GM21447 (cell line): ENCODE data around the gene ABHD8.

Experiments
- ATAC-seq: cut with Tn5 transposase; IDR thresholded peaks from one replicate; pipeline ENCODE4 v1.9.1; 2021; ENCODE audit not compliant: unreplicated experiment

The ABHD8 gene

GRCh38 chr19:17303167-17303939 is at the start of gene ABHD8:
TSS of gene ABHD8 (minus strand) at chr19:17303425. CDS start at chr19:17301616, 1,809 bp downstream.
- ATAC-seq, result peak; percentile 60

GRCh38 chr19:17352608-17353280 is 49.5 kb upstream of the ABHD8 start:
- ATAC-seq, result no peak

GRCh38 chr19:17351815-17352435 is 48.7 kb upstream of the ABHD8 start:
- ATAC-seq, result no peak

DNA sequence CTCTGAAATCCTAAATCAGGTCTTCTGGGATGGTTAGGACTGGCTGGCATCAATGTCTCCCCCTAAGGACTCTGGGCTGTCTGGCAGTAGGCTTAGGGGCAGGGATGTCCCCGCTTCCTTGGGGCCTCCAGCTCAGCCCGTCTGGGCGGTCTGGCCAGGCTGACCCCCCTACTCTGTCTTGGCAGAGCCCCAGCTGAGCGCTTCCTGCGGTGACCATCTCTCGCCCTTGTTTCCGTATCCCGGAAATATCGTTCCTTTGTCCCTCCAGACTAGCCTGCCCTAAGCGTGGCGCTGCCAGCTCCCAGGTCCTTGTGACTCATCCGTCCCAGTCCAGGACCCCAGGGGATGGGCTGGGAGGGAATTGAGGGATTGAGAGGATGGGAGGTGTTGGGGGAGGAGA is 45.5 kb upstream of the ABHD8 start:
- ATAC-seq, result no peak

DNA sequence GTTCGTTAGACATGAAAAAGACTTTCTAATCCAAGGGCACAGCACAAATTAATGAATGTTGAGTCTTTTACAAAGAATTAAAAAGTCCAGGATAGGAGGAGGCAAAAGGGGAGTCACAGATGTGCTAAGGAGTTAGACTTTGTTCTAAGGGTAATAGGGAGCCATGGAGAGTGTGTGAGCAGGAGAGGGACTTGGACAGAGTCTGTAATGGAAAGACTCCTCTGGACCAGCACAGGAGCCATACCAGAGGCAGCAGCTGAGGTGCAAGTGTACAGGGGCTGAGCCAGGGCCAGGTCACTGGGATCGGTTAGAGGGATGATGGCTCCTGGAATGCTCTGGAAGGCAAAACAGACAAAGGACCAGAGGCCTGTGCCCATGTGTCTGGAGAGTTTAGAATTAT is 44.7 kb upstream of the ABHD8 start:
- no peak for ATAC-seq

DNA sequence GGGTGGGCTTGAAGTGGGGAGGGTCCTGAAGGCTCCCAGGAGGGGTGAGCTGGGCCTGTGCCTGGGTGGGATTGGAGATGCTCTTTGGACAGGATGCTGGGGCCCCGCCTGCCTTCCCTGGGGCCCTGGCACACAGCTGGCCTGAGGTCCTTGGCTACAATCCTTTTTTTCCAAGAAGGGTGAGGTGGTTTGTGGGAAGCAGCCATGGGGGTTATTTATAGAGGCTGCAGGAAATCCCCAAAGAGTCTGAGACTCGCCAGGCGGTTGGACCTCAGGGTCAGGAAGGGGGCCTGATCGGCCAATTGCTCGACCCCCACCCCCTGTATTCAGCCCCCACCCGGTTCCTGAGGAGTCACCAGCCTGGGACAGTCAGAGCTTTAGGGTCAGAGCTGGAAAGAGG is 44.1 kb upstream of the ABHD8 start:
- no peak for ATAC-seq

DNA sequence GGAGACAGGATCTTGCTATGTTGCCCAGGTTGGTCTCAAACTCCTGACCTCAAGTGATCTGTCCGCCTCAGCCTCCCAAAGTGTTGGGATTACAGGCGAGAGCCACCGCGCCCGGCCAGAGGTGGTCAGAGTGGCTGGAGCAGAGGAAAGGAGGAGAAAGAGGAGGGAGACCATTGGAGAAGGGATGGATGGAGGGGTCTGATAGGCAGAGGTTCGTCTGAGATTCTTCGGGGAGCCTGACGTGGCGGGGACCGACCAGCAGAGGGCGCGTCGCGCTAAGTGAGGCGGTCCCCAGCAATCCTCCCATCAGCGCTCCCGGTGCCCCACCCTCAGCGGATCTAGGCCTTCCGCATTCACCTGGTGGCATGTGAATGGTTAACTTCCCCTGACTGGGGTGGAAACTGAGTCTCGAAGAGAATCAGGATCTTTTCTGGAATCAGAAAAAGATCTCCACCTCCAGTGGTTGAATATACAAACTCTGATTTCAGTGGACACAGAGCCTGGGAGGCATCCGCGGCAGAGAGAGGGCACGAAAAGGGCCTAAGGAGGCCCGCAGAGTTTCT is 43.0 kb upstream of the ABHD8 start:
- no peak for ATAC-seq

GRCh38 chr19:17341845-17342244 is 38.6 kb upstream of the ABHD8 start:
- no peak for ATAC-seq

- ATAC-seq, result no peak
Observed at GRCh38 chr19:17341386-17341785, 38.2 kb upstream of the ABHD8 start.

- no peak for ATAC-seq
Observed at GRCh38 chr19:17340871-17341357, 37.7 kb upstream of the ABHD8 start.

- no peak for ATAC-seq
Observed at GRCh38 chr19:17340302-17340870, 37.2 kb upstream of the ABHD8 start.

DNA sequence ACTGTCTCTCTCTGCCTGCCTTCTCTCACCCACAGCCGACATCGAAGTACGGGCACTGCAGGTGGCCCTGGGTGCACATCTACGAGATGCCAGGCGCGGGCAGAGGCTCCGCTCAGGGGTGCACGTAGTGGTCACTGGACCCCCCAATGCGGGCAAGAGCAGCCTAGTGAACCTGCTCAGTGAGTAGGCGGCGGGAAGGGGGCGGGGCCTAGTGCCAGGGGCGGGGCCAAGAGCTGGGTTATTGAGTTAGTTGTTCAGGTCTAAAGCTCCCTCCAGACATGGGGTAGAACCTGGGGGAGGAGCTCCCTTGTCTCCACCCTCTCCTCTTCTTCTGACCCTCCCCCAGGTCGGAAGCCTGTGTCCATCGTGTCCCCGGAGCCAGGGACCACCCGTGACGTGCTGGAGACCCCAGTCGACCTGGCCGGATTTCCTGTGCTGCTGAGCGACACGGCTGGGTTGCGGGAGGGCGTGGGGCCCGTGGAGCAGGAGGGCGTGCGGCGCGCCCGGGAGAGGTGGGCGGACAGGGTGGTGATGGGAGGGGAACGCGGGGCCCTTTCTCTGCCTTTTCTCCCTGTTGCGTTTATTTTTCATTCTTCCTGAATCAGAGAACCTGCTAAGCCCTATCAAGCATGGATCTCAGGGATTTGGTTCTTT is 36.0 kb upstream of the ABHD8 start:
- no peak for ATAC-seq

DNA sequence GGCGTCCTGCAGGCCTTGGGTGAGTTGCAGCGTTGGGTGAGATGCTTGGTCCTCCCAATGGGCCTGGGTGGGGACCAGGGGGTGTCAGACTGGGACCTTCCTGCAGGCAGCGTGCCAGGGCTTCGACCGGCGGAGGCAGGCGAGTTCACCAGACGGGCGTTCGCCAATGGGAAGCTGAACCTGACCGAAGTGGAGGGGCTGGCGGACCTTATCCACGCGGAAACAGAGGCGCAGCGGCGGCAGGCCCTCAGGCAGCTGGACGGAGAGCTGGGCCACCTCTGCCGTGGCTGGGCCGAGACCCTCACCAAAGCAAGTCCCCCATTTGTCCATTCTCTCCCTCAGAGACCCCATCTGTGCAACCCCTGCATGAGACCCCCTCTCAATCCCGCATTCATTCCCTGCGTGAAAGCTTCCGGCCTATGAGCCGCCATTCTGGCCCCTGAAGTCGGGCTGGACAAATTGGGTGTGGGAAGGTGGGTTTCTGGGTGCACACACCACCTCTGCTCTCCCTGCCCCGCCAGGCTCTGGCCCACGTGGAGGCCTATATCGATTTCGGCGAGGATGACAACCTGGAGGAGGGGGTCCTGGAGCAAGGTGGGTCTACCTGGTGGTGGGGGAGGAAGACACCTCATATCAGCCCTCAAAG is 35.3 kb upstream of the ABHD8 start:
- no peak for ATAC-seq

DNA sequence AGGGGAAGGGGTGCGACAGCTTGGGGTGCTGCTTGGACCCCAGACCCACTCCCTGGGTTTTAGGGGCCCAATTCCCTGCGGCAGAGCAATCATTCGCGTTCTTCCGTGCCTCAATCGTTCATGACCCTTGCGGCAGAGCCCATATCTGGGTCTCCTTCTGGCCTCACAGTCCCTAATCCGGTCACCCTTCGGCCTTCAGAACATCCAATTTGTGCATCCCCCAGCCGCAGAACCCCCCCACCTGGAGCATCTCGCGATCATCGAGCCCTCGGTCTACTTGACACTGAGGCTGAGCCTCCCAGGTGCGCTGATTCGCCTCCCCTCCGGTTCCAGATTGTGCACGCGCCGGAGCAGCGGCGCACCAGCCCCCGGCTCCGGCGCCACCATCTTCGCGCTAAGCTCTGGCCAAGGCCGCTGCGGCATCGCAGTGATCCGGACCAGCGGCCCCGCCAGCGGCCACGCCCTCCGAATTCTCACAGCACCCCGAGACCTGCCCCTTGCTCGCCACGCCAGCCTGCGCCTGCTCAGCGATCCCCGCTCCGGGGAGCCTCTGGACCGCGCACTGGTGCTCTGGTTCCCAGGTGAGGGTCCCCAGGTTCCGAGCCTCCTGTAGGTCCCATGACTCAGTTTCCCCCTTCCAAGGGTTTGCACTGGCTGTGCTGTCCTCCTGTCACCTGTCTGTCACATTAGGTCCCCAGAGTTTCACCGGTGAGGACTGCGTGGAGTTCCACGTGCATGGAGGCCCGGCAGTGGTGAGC is 34.6 kb upstream of the ABHD8 start:
- ATAC-seq, result no peak

DNA sequence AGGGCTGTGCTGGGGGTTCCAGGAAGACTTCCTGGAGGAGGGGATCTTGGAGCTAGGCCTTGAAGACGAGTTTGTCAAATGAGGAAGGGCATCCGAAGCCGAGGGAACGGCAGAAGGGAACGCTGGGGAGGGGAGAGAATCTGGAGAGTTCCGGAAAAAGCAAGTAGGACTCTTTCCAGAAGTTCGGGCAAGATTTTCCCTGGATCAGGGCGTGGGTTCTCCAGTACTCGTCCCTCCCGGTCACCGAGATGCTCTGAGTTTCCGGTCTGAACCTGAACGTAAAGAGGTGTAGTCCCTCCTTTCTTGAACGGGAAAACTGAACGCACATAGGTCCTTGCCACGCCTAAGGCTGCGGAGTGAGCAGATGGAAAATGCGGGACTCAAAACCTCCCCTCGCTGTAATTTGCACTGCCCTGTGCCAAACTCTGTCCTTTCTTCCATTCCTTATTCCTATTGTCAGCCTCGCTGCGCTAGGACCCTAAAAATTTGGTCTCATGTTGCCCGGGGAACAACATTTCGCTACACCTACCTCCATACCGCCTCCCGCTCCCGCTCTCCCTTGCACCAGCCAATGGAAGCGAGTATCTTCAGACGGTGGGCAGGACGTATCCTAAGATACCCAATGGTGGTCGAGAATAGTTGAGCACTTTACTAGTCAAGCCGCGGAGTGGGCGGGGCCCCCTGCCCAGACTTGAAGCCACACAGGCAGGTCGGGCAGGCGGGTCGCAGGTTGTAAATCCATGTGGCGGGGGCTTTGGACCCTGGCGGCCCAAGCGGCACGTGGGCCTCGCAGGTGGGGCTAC is 33.8 kb upstream of the ABHD8 start, which contains the start of gene GTPBP3:
Gene GTPBP3, plus strand, starts transcription at position 682 of the 803 bp plus-strand sequence. Its CDS starts 59 bp downstream, at position 741.
- ATAC-seq, result peak; percentile 67

GRCh38 chr19:17335575-17335974 is 32.4 kb upstream of the ABHD8 start:
- ATAC-seq, result no peak

DNA sequence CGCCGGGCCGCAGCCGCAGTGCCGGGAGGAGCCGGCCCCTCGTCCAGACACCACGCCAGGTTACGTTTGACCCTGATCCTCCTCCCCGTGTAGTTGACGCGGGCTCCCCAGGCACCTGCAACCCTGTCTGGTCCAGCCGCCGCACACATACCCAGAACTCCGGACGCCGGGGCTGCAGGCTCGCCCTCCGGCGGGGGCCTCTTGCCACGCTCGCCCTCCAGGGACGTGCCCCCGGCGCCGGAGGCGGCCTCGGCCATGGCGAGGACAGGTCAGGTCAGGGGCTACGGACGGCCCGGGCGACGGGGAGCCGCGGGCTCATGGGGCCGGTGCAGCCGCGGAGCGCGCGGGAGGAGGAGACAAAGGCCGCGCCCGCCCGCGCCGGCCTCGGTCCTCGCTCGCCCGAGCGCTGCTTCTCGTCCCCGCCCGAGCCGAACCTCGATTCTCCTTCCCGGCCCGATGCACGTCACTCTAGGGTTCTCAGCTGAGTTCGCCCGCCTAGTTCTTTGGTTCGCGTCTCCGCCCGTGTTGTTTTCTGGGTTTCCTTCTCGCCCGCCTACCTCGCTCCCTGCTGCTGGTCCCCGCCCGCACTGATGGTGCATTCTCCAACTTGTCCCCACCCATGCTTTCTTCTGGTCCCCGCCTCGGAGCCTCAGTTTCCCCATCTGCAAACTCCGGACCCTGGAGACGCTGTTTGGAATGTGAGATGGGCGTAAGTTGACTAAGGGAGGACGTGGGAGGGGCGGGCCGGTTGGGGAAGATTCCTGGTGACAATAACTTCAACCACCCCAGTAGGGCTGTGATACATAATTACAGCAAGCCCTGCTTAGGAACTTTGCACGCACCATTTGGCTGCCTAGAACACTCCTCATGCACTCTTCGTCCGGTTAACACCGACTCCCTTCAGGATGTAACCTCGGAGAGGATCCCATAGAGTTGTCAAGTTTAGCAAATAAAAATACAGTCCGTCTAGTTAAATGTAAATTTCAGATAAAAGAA is 31.5 kb upstream of the ABHD8 start, which contains the start of gene ANO8:
Gene ANO8, minus strand, starts transcription at position 442 of the 996 bp plus-strand sequence. Its CDS starts 185 bp downstream, at position 257.
- ATAC-seq, result peak; percentile 42
